Stimulated activated CD4-positive, alpha-beta T cell treated with anti-CD3 and anti-CD28 coated beads, Interleukin-1b, Interleukin-23, amount 100 ng/mL, for 1 hour (primary cell): ENCODE results near the gene FBXL13.
"Not testable (repeated sequence)": the region's sequence is repeated elsewhere in the genome, so short reads cannot be mapped to it uniquely, and the experiment has no call there.

Source experiments
- DNase-seq, 2 donors: peaks; one replicate each; pipeline ENCODE4 v3.0.0-alpha.2; 2020; ENCODE audit warnings: low read depth in 2 of 2

The FBXL13 gene

GRCh38 chr7:102819151-102819550, 255.4 kb downstream of the FBXL13 start:
- no peak for DNase-seq

GRCh38 chr7:102817616-102818573, 256.7 kb downstream of the FBXL13 start:
- no peak for DNase-seq

- DNase-seq: no peak
These were observed 260.5 kb downstream of the FBXL13 start for GRCh38 chr7:102814025-102814471.

- no peak for DNase-seq
These were observed 261.2 kb downstream of the FBXL13 start for GRCh38 chr7:102813191-102814024.

- DNase-seq: no peak
These were observed 262.5 kb downstream of the FBXL13 start for GRCh38 chr7:102811942-102812678.

- DNase-seq: no peak
These were observed 263.7 kb downstream of the FBXL13 start for GRCh38 chr7:102810916-102811315.

- no peak for DNase-seq
These were observed 268.0 kb downstream of the FBXL13 start for GRCh38 chr7:102806613-102807012.

GRCh38 chr7:102795987-102796595, 278.5 kb downstream of the FBXL13 start:
- DNase-seq: not testable (repeated sequence)

- DNase-seq: not testable (repeated sequence)
These were observed 280.0 kb downstream of the FBXL13 start for GRCh38 chr7:102794567-102794966.

GRCh38 chr7:102791831-102792230, 282.8 kb downstream of the FBXL13 start:
- DNase-seq: not testable (repeated sequence)

GRCh38 chr7:102791367-102791766, 283.2 kb downstream of the FBXL13 start:
- DNase-seq: not testable (repeated sequence)

- not testable (repeated sequence) for DNase-seq
These were observed 284.1 kb downstream of the FBXL13 start for GRCh38 chr7:102790364-102791100.

- DNase-seq: not testable (repeated sequence)
These were observed 285.8 kb downstream of the FBXL13 start for GRCh38 chr7:102788770-102789169.

- DNase-seq: not testable (repeated sequence)
These were observed 293.7 kb downstream of the FBXL13 start for GRCh38 chr7:102780926-102781325.

GRCh38 chr7:102778663-102779062, 295.9 kb downstream of the FBXL13 start:
- not testable (repeated sequence) for DNase-seq

GRCh38 chr7:102776217-102776616, 298.4 kb downstream of the FBXL13 start:
- not testable (repeated sequence) for DNase-seq

- DNase-seq: not testable (repeated sequence)
These were observed 304.1 kb downstream of the FBXL13 start for GRCh38 chr7:102770467-102770866.

- DNase-seq: not testable (repeated sequence)
These were observed 304.9 kb downstream of the FBXL13 start for GRCh38 chr7:102769657-102770192.

- not testable (repeated sequence) for DNase-seq
These were observed 311.2 kb downstream of the FBXL13 start for GRCh38 chr7:102763295-102763905.
